ENCODE measurements around the gene ARSH.
"Not testable (repeated sequence)": the region's sequence is repeated elsewhere in the genome, so short reads cannot be mapped to it uniquely, and the experiment has no call there.

ARSH gene

GRCh38 chrX:3044196-3044595 is 37.9 kb downstream of the ARSH start:
- no peak for DNase-seq (ENCODE audit: low spot score)

DNA sequence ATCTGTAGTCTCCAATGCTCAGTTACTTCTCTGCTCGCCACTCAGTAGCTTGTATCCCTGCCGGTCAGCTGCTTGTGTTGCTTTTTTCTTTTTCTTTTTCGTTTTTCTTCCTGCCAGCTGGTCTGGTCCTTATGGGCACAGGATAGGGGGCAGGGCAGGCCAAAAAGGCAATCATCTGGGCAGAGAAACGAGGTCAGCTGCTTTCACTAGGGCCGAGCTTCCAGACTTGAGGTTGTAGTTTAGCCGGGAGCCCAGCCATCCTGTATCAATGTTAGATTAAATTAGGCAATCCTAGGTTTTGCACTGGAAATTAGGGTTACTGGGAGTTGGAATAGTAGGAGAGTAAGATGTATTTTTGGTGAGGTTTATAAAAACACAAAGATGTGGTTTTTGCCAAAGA is 38.3 kb downstream of the ARSH start:
- DNase-seq (ENCODE audit: low spot score) = no peak

- DNase-seq (ENCODE audit: low spot score) = no peak
Observed at GRCh38 chrX:3046253-3047240, 40.2 kb downstream of the ARSH start.

- DNase-seq (ENCODE audit: low spot score) = not testable (repeated sequence)
Observed at GRCh38 chrX:3050523-3051175, 44.3 kb downstream of the ARSH start.

- no peak for DNase-seq (ENCODE audit: low spot score)
Observed at GRCh38 chrX:3052860-3053259, 46.5 kb downstream of the ARSH start.

DNA sequence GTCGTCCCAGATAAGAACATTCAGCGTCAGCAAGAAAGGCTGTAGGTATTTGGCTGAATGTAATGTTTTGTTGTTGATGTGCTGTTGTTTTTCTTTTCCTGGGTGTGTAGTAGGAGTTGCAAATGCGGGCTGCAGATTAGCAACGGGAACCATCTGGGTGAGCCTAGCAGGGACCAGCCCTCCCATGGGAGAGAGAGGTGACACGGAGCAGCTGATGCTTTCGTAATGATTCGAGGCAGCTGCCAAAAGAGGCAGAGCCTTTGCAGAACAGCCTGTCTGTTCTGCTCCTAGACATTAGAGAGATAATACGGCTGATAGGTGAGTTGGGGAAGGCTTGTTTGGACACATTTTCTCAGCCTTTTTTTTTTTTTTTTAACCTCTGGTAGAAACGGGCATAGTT is 60.2 kb downstream of the ARSH start:
- DNase-seq (ENCODE audit: low spot score) = no peak

GRCh38 chrX:3075959-3076358 is 69.6 kb downstream of the ARSH start:
- no peak for DNase-seq (ENCODE audit: low spot score)

DNA sequence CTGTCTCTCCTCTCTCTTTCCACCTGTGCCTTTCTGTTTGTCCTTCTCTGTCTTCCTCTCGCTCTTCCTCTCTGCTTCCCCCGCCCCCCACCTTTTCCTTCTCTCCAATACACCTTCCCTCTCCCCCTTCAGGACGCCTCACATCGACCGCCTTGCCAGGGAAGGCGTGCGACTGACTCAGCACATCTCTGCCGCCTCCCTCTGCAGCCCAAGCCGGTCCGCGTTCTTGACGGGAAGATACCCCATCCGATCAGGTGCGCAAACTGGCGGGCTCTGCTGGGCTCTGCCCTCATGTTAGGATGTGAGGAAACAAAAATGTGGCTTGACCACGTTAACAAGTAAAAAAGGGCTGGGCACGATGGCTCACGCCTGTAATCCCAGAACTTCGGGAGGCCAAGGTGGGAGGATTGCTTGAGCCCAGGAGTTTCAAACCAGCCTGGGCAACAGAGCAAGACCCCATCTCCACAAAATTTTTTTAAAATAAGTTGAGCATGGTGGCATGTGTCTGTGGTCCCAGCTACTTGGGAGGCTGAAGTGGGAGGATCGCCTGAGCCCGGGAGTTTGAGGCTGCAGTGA is 70.2 kb downstream of the ARSH start:
- no peak for DNase-seq (ENCODE audit: low spot score)
